Right renal cortex interstitium (tissue), 3 donors: ENCODE results near the gene ADIPOR2. TPM values are rescaled to one million over a fixed set of nuclear protein-coding genes. Genes with fewer than 3 reads are reported as not detected.
A peak's percentile ranks its signal among the peaks of the same experiment; 100 is the strongest.

ENCODE experiments used
- DNase-seq, 3 donors: peaks; one replicate each; pipeline ENCODE4 v3.0.0-alpha.2; 2013; ENCODE audit warnings: low read depth in 3 of 3, low spot score in 2 of 3
- polyA plus RNA-seq, 3 donors: library from polyadenylated mRNA; unstranded; fragments of 120-200 nt; gene quantifications; one replicate each; pipeline ENCODE4 v1.2.1, GENCODE V29; 2013; ENCODE audit not compliant: insufficient read length in 3 of 3

Gene ADIPOR2
- polyA plus RNA-seq = 10 to 100 TPM; 49.3 to 52.2 (median 49.5) TPM

DNA sequence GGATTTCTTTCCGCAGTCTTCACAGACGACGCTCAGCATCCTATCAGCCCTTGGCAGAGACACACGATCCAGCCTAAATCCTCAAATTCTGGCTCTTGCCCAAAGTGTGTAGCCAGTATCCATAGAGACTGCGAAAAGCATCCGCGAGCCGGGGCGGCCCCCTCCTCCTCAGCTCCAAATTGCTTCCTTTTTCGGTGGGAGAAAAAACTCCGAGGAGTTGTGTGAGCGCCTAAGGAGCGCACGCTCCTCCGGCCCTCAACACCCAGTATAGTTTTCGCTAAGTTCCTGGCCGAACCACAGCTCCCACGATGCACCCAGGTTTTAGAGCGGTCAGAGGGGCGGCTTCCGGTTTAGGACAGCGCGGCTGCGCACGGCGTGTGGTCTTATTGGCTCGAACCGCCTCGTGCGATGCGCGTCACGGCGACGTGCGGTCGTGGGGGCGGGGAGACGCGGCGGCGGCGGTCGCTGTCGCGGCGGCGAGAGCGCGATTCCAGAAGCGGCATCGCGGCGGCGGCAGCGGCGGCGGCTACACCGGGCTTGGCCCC is at the start of gene ADIPOR2:
TSS of gene ADIPOR2 (plus strand) at position 493 of the 545 bp plus-strand sequence. CDS start 63,274 bp downstream, outside the sequence.
- peak; percentile 90 to 92 (median 91) for DNase-seq

DNA sequence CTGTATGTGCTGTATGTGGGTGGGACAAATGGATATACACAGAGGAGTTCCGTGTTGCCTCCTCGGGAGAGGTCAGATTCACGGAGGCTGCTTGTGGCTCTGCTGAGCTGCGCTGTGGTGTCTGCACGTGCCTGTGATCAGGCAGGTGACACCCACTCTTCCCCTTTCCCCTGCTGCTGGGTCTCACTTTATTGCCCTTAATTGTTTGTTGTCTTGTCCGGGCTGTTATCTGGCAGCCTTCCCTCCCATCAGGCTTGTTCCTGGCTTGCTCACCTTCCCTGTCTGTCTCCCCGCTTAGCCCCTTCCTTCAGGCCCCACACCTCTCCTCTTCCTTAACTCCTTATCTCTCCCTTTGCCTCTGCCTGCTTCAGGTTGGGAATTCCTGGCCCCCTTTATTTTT is 48.4 kb upstream of the ADIPOR2 start:
- DNase-seq = no peak

DNA sequence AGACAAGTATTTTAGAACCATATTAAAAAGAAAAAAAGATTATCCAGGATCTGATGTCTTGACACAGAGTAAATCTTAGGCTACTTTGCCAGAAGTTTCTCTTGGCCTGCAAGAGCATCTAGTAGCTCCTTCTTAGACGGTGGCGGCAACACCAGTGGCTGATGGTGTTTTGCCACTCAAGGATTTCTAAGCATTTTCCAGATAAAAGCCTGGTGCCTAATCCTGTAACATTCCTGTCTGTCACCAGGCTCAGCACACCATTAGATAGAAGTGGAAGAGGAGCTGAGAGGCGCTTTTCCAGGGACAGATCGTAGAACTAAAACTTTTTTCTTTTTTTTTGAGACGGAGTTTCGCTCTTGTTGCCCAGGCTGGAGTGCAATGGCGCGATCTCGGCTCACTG is 47.8 kb upstream of the ADIPOR2 start:
- no peak for DNase-seq

- no peak for DNase-seq
Observed at GRCh38 chr12:1643905-1644533, 46.9 kb upstream of the ADIPOR2 start.

DNA sequence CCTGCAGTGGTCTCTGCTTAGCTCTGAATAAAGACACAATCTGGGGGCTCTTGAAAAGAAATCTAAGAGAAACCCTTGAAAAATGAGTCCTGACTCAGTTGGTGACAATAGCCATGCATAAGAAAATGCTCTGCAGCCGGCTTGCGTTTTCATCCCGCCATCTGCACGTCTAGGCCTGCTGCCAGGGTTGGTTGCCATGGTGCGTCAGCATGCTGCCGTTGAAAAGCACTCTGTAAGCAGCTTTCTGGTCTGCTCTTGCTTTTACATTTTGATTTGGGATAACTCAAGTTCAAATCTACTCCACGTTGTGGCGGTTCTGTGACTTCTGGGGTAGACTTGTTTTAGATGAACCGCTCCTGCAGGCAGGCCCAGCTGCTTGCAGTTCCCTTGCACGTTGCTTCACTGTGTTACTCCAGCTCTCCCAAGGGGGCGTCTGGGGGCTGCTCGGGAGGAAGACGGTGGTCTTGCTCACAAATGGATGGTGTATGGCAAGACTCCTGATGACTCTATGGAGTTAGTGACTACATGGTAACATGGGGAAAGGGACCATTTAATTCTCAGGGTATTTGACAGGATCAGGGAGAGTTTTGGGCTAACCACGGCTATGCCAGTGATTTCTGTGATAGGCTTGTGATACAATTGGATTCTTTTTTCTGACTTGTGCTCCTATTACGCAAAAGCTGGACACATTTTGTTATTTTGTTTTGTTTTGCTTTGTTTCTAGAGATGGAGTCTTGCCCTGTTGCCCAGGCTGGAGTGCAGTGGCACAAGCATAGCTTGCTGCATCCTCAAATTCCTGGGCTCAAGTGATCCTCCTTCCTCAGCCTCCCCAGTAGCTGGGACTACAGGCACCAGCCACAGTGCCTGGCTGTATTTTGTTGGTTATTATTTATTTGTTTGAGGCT is 46.1 kb upstream of the ADIPOR2 start:
- DNase-seq = no peak

DNA sequence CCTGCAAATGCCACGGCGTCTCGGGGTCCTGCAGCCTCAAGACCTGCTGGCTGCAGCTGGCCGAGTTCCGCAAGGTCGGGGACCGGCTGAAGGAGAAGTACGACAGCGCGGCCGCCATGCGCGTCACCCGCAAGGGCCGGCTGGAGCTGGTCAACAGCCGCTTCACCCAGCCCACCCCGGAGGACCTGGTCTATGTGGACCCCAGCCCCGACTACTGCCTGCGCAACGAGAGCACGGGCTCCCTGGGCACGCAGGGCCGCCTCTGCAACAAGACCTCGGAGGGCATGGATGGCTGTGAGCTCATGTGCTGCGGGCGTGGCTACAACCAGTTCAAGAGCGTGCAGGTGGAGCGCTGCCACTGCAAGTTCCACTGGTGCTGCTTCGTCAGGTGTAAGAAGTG is 45.1 kb upstream of the ADIPOR2 start:
- no peak for DNase-seq

DNA sequence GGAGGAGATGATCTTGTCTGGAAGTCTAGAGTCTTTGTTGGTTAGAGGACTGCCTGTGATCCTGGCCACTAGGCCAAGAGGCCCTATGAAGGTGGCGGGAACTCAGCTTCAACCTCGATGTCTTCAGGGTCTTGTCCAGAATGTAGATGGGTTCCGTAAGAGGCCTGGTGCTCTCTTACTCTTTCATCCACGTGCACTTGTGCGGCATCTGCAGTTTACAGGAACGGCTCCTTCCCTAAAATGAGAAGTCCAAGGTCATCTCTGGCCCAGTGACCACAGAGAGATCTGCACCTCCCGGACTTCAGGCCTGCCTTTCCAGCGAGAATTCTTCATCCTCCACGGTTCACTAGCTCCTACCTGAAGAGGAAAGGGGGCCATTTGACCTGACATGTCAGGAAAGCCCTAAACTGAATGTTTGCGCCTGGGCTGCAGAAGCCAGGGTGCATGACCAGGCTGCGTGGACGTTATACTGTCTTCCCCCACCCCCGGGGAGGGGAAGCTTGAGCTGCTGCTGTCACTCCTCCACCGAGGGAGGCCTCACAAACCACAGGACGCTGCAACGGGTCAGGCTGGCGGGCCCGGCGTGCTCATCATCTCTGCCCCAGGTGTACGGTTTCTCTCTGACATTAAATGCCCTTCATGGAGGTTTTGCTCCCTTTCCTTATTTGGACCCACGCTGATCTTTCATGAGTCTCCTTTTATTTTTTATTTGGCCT is 44.1 kb upstream of the ADIPOR2 start:
- DNase-seq = no peak

GRCh38 chr12:1647285-1647669 is 43.6 kb upstream of the ADIPOR2 start:
- no peak for DNase-seq

- DNase-seq = no peak
Observed at GRCh38 chr12:1650260-1650977, 40.5 kb upstream of the ADIPOR2 start.

DNA sequence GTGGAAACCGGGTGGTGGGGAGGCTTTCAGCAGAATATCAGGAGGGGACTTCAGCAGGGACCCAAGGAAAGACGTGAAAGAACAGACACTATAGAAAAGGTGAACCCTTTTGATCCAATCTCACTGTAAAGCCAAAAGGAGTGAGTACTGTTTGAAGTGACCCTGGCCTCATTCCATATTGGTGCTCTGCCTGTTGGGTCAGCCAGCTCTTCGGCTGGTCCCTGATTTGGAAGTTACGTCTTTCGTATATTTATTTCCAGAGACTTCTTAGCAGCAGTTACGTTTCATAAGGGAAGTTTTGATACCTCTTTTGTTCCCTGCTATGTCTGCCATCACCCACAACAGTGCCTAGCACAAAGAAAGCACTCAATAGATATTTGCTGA is 39.9 kb upstream of the ADIPOR2 start:
- DNase-seq = no peak

DNA sequence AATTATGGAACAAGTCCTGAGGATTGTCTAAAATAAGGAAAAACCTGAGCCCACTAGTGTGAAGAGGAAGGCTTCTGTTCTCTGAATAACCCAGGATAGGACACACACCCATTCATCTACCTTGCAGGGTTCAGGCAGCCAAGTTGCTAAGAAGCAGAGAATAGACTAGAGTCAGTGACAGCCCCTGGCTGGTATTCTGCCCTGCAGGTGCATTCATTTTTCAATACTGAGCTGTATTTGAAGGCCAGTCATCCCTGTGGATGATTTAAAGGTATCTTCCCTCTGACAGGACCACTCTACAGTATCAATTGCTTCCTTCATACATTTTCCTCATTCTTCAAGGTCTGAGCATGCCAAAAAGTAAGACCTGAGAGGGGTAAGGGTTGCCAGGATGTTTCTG is 38.9 kb upstream of the ADIPOR2 start:
- DNase-seq = no peak

DNA sequence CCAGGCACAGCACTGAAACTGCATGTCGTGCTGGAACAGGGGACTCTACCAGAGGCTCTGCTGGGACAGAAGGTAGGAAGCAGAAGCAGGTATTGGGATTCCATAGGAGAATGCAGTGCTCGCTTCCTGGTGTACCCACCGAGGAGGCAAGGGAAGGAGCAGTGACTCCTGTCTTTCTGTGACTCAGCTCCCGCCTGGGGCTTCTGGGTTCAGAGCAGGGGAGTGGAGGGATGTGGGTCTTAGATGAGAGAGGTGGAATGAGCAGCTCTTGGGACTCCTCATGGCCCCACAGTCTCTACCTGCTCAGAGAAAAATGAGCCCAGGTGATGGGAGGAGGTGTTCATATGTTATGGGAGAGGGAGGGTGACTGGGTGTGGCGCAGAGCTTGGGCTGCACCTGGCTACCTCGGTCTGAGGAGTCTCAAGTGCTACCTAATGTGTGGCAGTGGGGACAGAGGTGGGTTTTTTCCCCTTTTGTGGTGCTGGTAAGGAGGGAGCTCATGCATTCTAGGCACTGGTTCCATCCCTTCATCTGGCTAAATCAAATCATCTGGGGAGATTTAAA is 35.6 kb upstream of the ADIPOR2 start:
- DNase-seq = no peak

GRCh38 chr12:1656902-1657301 is 34.0 kb upstream of the ADIPOR2 start:
- DNase-seq = no peak

DNA sequence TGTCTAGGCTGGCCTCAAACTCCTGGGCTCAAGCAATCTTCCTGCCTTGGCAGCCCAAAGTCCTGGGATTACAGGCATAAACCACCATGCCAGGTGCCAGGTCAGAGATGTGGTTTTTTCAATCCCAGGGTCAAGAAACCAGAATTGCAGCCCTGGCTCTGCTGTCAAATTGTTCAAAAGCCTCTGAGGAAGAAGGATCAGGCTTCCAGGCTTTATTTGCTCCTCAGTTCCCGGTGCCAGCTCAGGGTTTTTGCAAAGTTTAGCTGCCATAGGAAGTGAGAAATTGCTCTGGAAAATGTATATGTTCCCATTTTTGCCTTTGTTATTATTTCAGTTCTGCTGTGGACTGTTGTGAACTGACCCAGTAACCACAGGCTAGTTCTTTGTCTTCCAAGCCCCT is 33.2 kb upstream of the ADIPOR2 start:
- DNase-seq = no peak

DNA sequence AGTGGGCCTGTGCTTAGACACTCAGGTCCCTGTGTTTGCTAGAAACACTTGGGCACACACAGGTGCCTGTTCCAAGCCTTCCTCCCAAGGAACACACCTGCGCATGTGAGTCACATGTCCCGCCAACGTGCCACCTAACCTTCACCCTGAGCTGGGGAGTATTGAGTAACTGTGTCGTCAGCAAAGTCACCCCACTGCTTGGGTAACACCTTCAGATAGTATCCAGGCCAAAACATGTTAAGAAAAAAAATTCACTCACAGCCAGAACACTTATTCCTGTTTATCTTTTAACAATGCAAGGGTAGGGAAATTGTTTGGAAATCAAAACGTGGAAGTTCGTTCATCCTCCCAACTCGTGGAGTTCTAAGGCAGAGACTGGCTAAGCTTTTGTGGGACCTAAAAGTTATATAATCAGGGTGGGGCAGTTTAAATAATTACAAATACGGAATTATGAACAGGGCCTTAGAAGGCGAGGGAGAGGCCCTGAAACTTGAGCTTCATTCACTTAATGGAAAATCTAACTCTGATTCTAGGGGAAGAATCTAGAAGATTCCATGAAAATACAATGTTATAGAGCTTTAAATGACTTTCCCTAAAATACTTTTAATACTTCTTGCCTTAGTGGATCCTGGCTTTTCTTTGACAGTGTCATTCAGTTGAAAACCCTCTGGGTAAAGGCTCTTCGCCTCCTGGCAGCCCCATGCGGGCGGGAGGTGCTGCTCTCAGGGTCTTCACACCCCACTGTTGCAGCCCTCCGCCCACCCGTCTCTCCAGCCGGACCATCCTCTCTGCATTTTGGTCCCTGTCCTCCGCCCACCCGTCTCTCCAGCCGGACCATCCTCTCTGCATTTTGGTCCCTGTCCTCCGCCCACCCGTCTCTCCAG is 30.3 kb upstream of the ADIPOR2 start:
- DNase-seq = no peak

- peak in 2 of 3 donors; percentile 51 to 67 for DNase-seq
Observed at GRCh38 chr12:1661553-1662335, 29.1 kb upstream of the ADIPOR2 start.

- DNase-seq = peak in 1 of 3 donors; percentile 38
Observed at GRCh38 chr12:1662761-1663439, 28.0 kb upstream of the ADIPOR2 start.
